Muscle of arm (tissue), 12 donors: ENCODE data around the gene CYP3A5. TPM values are rescaled to one million over a fixed set of nuclear protein-coding genes. Genes with fewer than 3 reads are reported as not detected.
"Not testable (repeated sequence)": the region's sequence is repeated elsewhere in the genome, so short reads cannot be mapped to it uniquely, and the experiment has no call there.

Experiments used
- DNase-seq: peaks from one replicate; pipeline ENCODE4 v3.0.0-alpha.2; 2013
- polyA plus RNA-seq, 12 donors: library from polyadenylated mRNA; unstranded; fragments of 120-200 nt; gene quantifications; one replicate each; pipeline ENCODE4 v1.2.1, GENCODE V29; 2013; ENCODE audit not compliant: insufficient read length in 12 of 12

Gene CYP3A5
- polyA plus RNA-seq, 12 donors: 0.68 to 14.2 (median 1.4) TPM; not detected in 1

DNA sequence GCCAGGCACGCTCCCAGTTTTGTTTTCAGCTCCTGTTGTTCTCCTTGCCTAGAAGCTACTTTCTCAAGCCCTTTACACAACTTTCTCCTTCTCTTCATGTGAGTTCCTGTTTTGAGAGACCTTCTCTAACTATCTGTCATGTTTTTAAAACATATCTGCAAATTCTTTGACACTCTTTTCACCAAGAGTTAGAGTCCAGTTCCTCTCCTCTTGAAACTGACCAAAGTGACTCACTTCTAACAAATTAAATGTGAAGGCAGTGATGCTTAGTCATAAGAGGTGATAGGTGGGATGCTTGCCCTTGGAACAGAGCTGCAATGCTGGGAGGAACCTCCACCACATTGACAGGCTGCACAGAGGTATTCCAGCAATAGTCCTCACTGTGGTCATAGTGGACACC, 37.8 kb downstream of the CYP3A5 start:
- DNase-seq: no peak

DNA sequence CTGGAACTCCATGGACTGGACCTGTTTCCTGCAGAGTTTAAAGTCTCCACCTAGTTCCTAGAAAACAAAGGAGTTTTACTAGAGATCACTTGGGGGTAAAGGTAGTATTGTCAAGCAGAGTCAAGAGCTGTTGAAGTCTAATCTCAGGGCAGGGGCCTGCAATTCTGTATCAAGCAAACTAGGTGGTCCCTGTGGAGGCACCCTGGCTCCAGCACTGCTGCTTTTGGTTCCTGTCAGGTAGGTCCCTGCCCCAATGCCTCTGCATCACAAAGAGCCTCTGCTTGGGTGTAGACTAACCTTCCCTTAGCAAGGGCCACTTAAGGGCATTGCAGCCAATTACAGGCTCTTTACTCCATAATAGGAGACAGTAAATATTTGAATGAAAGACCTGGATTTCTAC, 40.5 kb downstream of the CYP3A5 start:
- no peak for DNase-seq

DNA sequence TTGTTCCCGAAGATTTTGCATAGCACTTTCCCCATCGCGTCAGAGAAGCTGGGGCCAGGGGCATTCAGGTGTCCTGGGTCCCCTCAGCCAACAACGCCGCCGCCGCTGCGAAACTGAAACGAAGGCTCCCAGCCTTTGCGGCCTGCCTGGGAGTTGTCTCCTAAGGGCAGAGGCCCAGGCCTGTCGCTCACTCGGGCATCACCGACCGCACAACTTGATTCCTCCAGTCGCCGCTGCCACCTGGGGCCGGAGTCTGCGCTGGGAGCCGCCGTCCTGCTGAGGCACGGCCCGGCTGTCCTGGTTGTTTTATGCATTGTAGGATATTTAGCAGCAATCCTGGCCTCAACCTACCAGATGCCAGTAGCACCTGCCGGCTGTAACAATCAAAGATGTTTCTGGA, 41.1 kb downstream of the CYP3A5 start:
- no peak for DNase-seq

DNA sequence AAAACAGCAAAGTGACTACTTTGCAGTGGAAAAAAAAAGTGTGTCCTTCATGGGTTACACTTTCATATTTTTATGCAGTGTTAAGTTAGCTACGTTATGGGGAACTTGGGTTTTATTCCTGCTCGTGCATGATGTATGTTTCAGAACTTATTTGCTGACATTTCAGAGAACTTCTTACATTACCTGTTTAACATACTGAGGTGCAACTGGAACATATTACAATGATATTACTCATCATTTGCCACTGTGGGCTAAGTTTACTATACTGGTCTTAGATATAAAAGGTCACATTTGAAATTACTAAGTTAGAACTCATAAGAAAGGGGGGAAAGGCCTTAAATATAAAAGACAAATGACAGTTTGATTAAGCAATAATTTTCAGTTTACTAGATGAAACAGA, 42.4 kb downstream of the CYP3A5 start:
- not testable (repeated sequence) for DNase-seq

DNA sequence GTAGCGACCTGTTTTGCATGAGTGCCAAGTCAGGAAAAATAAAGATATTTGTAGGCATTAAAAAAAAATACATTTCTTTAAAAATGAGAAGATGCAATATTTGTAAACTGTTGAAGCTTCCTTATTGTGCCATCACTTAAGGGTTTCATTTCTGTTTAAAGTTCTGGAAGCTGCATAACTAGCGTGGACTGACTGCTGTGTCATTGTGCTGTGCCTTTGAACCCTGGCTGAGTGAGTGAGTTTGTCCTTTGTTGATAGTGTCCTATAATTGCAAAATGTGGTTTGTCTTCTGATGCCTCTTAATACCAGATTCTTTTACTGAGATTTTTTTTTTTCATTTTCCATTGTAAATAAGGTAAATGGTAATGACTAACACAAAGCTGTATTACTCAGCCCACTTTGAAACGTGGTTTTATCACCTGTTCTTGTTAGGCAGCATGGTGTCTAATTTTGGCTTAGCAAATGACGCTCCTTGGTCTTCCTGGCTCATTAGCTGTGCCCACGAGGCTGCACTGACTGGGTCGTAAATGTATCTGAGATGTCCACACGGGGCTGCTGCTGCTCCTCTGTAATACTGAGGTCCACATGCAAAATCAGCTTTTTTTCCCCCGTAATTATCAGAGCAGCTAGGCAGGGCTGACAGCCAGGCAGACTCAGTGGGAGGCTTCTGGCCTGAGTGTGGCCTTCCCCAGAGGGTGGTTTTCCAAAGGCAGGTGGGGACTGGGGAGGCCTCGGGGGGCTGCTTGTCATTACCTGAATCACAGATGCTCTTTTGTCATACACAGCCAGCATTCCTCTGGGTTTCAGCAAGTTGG, 48.3 kb downstream of the CYP3A5 start:
- DNase-seq: no peak

DNA sequence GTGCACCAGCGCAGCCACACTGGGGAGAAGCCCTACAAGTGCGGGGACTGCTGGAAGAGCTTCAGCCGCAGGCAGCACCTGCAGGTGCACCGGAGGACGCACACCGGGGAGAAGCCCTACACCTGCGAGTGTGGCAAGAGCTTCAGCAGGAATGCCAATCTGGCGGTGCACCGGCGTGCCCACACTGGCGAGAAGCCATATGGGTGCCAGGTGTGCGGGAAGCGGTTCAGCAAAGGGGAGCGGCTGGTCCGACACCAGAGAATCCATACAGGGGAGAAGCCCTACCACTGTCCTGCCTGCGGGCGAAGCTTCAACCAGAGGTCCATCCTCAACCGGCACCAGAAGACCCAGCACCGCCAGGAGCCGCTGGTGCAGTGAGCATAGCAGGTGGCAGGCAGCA, 50.2 kb downstream of the CYP3A5 start:
- DNase-seq: no peak

DNA sequence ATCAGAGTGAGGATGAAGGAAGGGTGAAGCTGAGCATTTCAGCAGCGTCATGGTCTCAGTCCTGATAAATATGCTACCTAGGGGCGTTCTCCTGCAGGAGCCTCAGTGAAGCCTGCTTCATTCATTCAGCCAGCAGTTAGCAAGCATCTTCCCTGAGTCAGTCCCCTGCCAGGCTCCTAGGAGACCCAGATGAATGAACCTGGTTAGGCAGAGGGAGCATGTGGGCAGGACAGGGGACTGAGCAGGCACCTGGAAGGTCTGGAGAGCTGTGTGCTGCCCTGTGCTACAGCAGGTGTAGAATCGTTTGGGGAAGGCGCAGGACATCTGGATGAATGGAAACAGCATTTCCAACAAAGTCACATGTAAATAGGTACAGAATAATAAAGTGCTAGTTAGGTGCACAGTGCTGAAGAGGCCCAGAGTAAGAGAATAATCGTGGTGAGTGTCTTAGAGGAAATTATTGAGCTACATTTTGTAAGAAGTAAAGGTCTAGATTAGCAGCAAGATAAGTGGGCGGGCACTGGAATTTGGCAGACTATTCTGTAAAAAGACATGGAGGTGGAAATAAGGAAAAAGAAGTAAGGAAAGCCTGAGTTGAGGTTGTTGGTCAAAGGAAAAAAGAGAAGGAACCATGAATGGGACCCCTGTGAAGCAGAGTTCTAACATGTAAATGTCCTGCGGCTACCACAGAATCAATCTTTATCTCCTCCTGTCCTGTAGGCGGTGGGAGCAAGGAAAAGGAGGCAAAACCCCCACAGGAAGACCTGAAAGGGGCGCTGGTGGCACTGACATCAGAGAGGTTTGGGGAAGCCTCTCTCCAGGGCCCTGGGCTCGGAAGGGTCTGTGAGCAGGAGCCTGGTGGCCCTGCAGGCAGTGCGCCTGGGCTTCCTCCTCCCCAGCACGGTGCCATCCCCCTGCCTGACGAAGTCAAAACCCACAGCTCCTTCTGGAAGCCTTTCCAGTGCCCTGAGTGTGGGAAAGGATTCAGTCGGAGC, 51.0 kb downstream of the CYP3A5 start:
- DNase-seq: no peak

DNA sequence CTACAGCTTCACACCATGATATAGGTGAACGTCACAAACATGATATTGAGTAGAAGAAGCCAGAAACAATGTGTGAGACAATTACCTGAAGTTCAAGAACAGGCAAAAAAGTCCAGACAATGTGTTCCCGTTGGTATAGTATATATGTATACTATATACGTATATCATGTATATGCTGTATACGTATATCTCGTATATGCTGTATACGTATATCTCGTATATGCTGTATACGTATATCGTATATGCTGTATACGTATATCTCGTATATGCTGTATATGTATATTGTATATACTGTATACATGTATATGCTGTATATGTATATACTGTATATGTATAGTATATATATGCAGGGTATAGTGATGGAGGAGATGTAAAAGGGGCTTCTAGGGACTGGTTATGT, 52.3 kb downstream of the CYP3A5 start:
- no peak for DNase-seq

DNA sequence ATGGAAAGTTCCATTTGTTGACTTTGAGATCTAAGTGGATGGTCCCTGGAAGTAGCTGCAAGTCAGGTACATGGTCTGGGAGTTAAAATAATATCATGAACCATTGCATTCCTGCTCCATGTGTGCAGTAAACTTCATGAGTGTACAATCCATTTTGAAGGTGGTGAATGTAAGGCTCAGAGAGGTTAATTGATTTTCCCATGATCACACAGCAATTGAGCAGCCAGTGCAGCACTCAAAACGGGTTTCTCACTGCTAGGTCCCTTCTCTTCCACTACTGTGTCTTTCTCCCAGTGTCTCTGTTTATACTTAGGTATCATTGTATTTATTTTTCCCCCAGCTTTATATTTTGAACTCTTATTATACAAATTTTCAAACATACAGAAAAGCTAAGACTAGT, 53.1 kb downstream of the CYP3A5 start:
- no peak for DNase-seq

DNA sequence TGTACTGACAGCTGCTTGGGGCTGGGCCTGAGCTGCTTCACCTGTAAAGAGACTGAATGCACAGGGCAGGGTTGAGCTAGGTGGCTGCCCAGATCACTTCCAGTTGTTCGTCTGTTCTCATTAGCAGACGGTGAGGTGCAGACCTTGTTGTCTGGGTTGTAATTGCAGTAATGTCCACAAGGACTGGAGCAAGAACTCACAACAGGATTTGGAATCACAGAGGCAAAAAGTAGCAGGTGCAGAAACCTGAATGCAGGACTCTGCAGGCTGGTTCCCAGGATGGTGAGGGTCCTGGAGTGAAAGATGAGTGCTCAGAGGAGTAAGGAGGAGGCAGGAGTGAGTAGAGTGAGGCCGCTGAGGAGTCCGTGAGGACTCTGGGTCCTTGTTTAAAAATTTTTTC, 53.8 kb downstream of the CYP3A5 start:
- no peak for DNase-seq

DNA sequence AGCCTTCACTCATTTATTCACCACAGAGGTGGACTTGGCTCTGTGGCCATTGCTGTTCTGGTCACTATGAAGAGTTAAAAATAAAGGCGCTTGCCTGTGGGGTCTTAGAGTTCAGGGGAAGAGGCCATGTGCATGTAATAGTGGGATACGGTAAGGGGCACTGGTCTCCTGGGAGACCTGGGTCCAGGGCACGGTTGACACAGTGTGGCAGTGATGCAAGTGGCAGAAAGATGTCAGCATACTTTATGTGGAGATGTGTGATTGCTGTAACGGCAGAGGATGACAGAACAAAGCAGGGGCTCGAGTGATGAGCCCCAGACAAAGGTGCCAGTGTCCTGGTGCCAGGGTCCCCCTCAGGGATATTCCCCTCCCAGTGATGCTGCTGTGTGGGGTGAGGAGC, 54.5 kb downstream of the CYP3A5 start:
- no peak for DNase-seq

DNA sequence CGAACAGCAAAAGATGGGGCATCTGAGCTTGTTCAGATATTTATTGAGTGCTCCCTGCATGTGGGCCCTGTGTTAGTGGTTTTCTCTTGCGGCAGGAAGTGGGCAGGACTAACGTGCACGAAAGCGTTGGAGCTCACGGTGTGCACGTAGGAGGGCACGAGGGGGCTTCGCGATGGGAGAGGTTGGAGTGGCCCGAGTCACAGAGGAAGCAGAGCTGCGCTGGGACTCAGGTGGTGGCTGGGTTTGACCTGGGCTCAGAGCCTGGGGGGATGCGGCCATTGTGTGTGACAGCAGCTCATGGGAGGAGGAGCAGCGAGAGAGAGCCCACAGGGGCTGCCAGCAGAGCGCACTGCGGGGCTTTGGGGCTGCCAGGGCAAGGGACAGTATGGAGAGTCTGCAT, 55.3 kb downstream of the CYP3A5 start:
- no peak for DNase-seq

DNA sequence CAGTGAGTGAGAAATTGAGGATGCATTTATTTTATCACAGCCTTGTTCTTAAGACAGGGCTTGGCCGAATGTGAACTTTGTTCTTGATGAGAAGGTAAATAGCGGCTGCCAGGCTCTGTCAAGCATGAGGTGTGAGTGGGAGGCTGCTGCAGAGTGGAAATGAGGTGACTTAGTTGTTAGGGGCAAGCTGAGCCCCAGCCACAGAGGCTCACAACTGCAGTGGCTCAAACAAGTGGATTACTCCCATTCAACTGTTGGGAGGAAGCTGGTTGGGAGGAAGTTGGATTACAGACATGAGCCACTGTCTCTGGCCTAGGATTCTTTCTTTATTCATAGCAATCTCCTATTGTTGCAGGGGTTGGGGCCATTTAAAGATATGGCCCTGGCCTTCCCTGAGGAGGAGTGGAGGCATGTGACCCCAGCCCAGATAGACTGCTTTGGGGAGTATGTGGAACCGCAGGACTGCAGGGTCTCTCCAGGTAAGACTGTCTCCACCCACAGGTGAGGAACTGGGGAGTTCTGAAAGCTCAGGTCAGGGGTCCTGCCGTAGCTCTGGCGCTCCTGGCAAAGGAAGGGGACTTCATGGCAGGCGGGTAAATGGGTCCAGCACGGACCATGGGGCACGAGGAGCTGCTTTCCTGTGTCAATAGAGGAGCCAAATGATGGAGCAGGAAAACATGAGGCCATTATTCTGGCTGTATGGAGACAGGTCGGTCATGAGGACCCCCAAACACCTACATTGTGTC, 55.9 kb downstream of the CYP3A5 start:
- no peak for DNase-seq

DNA sequence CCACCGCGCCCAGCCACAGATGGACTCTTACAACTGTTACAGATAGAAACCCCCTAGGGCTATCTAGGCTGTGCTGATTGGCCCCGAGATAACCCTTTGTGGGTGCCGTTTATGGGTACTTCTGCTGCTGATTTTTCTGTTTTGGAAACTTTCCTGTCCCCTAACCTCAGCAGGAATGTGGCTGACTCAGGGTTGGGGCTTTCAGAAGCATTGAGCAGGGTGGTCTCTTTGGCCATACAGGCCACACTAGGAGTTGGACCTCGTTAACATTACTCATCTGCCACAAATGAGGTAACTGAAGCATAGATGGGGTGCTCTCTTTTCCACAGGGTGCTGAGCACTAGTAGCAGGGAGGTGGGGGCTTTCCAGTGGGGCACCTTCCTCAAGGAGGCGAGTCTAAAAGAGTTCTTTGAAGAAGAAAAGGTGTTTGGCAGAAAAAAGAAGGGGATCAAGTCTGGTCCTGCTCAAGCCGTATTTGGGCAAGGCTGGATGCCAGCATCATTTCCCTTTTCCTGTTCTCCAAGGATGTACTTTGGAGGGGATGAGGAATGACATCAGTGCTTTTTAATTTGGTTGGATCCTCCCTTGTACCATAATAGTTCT, 56.6 kb downstream of the CYP3A5 start:
- DNase-seq: no peak

DNA sequence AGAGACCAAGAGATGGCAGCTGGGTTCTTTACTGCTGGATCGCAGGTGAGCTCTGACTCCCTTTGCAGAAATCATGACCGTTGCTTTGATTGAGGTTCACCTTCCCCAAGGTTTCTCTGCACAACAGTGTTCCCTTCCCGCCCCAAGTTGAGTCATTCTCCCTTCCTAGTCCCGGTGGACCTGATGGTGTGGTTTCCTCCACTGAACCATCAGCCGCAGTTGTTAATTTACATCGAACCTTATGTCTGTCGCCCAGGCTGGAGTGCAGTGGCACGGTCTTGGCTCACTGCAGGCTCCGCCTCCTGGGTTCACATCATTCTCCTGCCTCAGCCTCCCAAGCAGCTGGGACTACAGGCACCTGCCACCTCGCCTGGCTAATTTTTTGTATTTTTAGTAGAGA, 57.2 kb downstream of the CYP3A5 start:
- DNase-seq: no peak

DNA sequence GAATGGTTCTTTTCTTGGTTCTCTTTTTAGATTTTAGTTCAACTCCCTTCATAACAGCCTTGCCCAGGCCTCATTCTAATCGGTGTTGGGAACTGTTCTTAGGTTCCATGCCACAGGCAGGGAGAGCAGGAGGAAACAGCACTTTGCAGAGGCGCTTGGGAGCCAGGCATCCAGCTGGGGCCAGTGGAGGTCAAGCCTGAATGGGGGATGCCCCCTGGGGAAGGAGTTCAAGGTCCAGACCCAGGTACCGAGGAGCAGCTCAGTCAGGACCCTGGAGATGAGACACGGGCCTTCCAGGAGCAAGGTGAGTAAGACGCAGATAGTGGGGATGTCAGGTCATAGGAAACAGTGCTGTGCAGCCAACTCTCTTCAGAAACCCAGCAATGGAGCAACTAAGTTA, 58.5 kb downstream of the CYP3A5 start:
- no peak for DNase-seq

DNA sequence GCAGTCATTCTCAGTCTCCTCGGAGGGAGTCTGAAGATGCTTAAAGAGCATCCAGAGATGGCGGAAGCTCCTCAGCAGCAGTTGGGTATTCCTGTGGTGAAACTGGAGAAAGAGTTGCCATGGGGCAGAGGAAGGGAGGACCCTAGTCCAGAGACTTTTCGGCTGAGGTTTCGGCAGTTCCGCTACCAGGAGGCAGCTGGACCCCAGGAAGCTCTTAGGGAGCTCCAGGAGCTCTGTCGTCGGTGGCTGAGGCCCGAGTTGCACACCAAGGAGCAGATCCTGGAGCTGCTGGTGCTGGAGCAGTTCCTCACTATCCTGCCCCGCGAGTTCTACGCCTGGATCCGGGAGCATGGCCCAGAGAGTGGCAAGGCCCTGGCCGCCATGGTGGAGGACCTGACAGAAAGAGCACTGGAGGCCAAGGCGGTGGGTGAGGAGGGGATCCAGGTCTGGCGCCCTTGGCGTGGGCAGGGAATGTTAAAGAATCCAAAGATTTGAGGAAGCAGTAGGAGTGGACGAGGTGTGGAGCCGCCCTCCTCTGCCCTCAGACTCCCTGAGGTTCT, 60.1 kb downstream of the CYP3A5 start:
- no peak for DNase-seq

DNA sequence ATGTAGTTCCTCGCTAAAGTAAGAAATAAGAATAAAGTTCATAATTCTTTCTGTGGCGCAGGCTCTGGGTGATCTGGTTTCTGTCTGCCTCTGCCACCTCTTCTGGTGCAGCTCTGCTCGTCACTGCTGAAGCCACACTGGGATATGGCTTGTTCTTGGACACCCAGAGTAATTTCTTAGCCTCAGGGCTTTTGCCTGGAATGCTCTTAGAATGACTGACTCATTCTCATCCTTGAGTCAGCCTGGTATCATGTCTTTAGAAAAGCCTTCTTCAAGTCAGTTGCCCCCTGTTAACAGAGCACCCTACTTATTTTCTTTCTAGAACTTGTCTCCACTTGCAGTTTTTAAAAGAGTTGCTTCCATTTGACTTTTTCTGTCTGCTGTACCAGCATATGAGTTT, 61.1 kb downstream of the CYP3A5 start:
- DNase-seq: no peak

DNA sequence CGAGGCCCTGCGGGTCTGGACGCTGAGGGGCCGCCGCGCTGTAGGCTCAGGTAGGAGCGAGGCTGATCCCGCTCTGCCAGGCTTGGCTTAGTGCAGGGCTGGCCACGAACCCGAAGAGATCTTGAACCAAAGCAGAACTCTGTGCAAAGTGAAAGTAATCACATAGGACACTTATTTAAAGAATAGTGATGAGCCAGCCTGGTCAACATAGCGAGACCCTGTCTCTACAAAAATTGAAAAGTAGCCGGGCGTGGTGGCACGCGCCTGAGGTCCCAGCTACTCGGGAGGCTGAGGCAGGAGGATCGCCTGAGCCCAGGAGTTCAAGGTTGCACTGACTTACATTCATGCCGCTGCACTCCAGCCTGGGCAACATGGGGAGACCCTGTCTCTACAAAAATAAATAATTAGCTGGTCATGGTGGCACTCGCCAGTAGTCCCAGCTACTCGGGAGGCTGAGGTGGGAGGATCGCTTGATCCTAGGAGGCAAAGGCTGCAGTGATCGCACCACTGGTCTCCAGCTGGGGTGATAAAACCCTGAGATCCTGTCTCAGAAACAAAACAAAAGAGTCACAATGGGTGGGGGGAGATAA, 62.5 kb downstream of the CYP3A5 start:
- no peak for DNase-seq

DNA sequence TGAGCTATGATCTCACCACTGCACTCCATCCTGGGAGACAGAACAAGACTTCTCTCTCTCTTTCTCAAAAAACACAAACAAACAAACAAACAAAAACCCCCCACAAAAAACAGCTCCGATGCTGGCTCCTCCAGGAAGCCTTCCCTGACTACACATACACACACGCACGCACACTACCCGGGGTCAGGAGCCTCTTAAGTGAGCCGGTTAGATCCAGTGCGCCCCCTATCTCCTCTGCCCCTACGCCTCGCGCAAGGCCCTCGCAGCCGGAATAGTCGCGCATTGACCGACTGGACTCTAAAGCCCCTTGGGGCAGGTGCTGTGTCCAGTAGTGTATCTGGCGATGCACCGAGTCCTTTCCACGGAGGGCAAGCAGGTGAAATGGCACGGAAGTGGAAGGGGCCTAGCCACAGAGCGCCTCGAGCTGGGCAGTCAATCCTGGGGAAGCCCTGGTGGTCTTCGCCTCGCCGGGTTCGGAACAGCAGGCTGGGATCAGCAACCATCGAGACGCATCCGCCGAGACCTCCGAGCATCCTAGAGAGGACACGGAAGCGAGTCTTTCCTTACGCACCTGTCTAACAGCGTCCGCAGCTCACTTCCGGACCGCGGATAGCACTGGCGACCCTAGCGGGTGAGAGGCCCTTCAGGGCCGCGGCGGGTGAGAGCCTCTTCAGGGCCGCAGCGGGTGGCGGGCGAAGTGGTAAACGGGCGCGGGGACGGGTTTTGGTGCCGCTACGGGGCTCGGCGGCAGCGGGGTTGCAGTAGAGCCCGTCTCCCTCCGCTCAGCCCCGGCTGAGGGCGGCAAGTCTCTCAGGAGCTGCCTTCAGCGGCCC, 63.2 kb downstream of the CYP3A5 start, which contains the start of gene ZSCAN25:
ZSCAN25 (plus strand) TSS at position 588 of the 833 bp plus-strand sequence. CDS start 2,661 bp downstream, outside the sequence.
- DNase-seq: peak; percentile 94
